ENCODE measurements around the gene MPP2. TPM values are rescaled to one million over a fixed set of nuclear protein-coding genes. Genes with fewer than 3 reads are reported as not detected.
"Not testable (repeated sequence)": the region's sequence is repeated elsewhere in the genome, so short reads cannot be mapped to it uniquely, and the experiment has no call there.

Gene MPP2
- total RNA-seq, 4 donors from 2014 or later = 0.42 to 10.7 (median 3.7) TPM

DNA sequence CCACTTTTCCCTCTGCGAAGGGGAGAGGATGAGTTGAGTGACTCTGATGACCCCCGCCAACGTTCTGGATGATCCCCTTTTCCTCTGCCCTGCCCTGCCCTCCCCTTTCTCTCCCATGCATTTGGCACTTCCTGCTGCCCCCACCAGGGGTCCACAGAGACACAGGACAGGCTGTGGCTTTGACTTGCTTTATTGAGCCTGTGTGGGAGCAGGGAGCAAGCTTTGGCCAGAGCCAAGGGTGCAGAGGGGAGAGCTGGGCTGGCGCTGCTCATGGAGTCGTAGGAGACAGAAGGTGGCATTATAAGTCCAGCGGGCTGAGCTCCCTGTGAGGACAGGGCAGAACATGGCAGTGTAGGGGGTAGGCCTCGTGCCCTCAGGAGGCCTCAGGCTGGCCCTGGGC is 33.3 kb upstream of the MPP2 start:
- no peak for DNase-seq (ENCODE audit: low spot score in 2 of 2)
- intact Hi-C loops (cut with DNase I; ENCODE audit: low total_unique reads) = loop anchor here (5.0 to 10.0 kb wide), 2 partner anchors 54 to 102 kb away; no protein-coding TSS in a partner anchor
- WGBS, 2 donors = 65 to 74% methylated on average over 7 of the region's 7 CpGs
- H3K4me3 ChIP-seq (ENCODE audit: low read depth, poor library complexity, severe bottlenecking) = no peak overlapping the region
- TF ChIP-seq, protein P1, sequence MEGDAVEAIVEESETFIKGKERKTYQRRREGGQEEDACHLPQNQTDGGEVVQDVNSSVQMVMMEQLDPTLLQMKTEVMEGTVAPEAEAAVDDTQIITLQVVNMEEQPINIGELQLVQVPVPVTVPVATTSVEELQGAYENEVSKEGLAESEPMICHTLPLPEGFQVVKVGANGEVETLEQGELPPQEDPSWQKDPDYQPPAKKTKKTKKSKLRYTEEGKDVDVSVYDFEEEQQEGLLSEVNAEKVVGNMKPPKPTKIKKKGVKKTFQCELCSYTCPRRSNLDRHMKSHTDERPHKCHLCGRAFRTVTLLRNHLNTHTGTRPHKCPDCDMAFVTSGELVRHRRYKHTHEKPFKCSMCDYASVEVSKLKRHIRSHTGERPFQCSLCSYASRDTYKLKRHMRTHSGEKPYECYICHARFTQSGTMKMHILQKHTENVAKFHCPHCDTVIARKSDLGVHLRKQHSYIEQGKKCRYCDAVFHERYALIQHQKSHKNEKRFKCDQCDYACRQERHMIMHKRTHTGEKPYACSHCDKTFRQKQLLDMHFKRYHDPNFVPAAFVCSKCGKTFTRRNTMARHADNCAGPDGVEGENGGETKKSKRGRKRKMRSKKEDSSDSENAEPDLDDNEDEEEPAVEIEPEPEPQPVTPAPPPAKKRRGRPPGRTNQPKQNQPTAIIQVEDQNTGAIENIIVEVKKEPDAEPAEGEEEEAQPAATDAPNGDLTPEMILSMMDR (IDR thresholded peaks at IDR 0.05) = no peak
- no peak for TF ChIP-seq POLR2A (IDR thresholded peaks at IDR 0.05)

DNA sequence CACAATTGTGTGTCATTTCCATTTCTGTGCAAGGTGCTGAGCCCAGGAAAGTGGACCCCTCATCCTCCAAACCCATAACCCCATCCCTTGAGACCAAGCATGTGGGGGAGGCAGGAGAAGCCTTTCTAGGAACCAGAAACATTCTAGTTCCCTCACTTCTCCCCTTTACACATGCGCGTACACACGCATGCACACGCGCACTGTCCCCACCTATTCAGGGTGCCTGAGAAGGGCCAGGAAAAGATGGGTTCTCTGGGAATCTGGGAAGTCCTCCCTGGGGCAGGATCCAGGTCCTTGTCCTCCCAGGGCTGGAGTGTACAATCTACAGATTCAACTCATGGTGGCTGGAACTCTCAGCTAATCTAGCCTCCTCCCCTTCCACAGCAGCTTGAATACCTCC is 32.5 kb upstream of the MPP2 start:
- intact Hi-C loops (cut with DNase I; ENCODE audit: low total_unique reads) = loop anchor here (5.0 to 10.0 kb wide), 2 partner anchors 55 to 102 kb away; no protein-coding TSS in a partner anchor
- no peak overlapping the region for H3K4me3 ChIP-seq (ENCODE audit: low read depth, poor library complexity, severe bottlenecking)
- DNase-seq (ENCODE audit: low spot score in 2 of 2) = no peak
- WGBS, 2 donors = 97 to 99% methylated on average over 5 of the region's 5 CpGs
- no peak for TF ChIP-seq POLR2A (IDR thresholded peaks at IDR 0.05)
- TF ChIP-seq, protein P1 (IDR thresholded peaks at IDR 0.05) = no peak

DNA sequence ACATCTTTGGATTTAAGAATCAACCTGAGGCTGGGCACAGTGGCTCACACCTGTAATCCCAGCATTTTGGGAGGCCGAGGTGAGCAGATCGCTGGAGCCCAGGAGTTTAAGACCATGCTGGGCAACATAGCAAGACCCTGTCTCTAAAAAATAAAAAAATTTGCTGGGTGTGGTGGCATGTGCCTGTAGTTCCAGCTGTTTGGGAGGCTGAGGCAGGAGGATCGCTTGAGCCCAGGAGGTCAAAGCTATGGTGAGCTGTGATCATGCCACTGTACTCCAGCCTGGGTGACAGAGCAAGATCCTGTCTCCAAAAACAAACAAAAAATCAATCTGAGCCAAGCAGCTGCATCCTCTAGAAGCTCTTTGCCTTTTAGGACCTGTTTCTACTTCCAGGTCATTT is 32.1 kb upstream of the MPP2 start:
- 100% methylated on average over 3 of the region's 3 CpGs for WGBS, 2 donors
- DNase-seq (ENCODE audit: low spot score in 2 of 2); intact Hi-C loops (cut with DNase I; ENCODE audit: low total_unique reads): not testable (repeated sequence)

DNA sequence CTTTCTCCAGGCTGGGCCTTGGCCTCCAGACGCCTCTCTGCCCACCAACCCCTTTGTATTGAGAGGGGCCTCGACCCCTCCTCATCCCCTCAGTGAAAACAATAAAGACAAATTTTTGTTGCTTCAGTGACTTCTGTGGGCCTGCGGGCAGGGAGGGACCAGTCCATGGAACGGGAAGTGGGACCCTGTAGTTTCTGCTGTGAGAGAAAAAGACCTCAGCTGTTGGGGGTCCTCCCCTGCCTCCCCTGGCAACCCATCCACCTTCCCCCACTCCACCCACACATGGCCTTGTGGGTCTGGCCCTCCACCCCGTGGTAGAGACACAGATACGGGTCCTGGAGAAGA is 31.5 kb upstream of the MPP2 start:
- TF ChIP-seq, protein P1 (IDR thresholded peaks at IDR 0.05) = no peak
- no peak for TF ChIP-seq POLR2A (IDR thresholded peaks at IDR 0.05)
- intact Hi-C loops (cut with DNase I; ENCODE audit: low total_unique reads) = no loop called here
- H3K4me3 ChIP-seq (ENCODE audit: low read depth, poor library complexity, severe bottlenecking) = no peak overlapping the region
- WGBS, 2 donors = 68 to 81% methylated on average over 6 of the region's 6 CpGs
- no peak for DNase-seq (ENCODE audit: low spot score in 2 of 2)

More for the DNA sequence above, 32.1 kb upstream of the MPP2 start:
- H3K4me3 ChIP-seq (ENCODE audit: low read depth, poor library complexity, severe bottlenecking) = not testable (repeated sequence)

DNA sequence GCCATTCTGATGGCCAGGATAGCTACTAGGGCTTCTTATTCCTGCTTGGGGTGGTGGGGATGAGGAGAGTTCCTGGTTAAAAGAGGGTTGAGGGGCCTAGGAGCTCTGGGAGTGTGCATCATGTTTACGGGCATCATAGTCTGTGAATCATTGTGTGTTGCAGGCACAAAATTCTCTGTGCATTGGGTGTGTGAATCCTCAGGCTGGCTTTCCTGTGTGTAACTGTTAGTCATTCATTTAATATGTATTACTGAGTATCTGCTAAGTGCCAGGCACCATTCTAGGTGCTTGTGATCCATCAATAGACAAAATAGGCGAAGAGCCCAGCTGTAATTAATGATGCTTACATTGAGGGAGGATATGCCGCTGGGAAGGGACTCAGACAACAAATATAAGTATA is 29.1 kb upstream of the MPP2 start:
- H3K4me3 ChIP-seq (ENCODE audit: low read depth, poor library complexity, severe bottlenecking) = no peak overlapping the region
- 89 to 98% methylated on average over 3 of the region's 3 CpGs for whole genome bisulfite sequencing, 2 donors
- no peak for DNase-seq (ENCODE audit: low spot score in 2 of 2)
- intact Hi-C loops (cut with DNase I; ENCODE audit: low total_unique reads) = no loop called here
- TF ChIP-seq, protein P1 (IDR thresholded peaks at IDR 0.05) = no peak
- no peak for TF ChIP-seq POLR2A (IDR thresholded peaks at IDR 0.05)

DNA sequence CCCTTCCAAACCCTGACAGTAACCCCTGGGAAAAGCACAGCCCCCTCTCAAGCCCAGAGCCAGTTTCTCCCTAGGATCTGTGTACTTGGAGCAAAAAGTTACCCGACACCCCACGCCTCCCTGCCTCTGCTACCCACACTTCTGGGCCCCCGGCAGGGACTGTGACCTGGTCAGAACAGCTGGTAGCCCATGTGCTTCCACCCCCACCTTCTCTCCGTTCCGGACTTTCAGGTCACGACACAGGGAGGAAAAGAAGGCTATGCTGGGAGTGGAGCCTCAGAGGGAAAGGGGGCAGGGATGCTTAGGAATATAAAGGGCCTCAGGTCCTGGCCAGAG is 28.6 kb upstream of the MPP2 start:
- TF ChIP-seq, protein P1 (IDR thresholded peaks at IDR 0.05) = no peak
- no peak for TF ChIP-seq POLR2A (IDR thresholded peaks at IDR 0.05)
- 88 to 93% methylated on average over 6 of the region's 6 CpGs for WGBS, 2 donors
- intact Hi-C loops (cut with DNase I; ENCODE audit: low total_unique reads) = no loop called here
- H3K4me3 ChIP-seq (ENCODE audit: low read depth, poor library complexity, severe bottlenecking) = no peak overlapping the region
- no peak for DNase-seq (ENCODE audit: low spot score in 2 of 2)
